Activated CD4-positive, alpha-beta T cell treated with anti-CD3 and anti-CD28 coated beads, Interleukin-2, amount 50 U/mL, for 48 hours (primary cell): ENCODE measurements around the gene FBXL7.

ENCODE experiments used
- DNase-seq, 2 experiments: peaks; one replicate each; pipeline ENCODE4 v3.0.0-alpha.2; 2020

FBXL7 gene

GRCh38 chr5:15720515-15720914 lies 220.5 kb downstream of the FBXL7 start:
- DNase-seq: no peak

- no peak for DNase-seq
These were observed 222.3 kb downstream of the FBXL7 start for GRCh38 chr5:15722305-15722704.

GRCh38 chr5:15727375-15727774 lies 227.4 kb downstream of the FBXL7 start:
- DNase-seq: no peak

GRCh38 chr5:15728811-15729210 lies 228.8 kb downstream of the FBXL7 start:
- no peak for DNase-seq

- no peak for DNase-seq
These were observed 231.7 kb downstream of the FBXL7 start for GRCh38 chr5:15731699-15732098.

GRCh38 chr5:15734058-15734457 lies 234.1 kb downstream of the FBXL7 start:
- DNase-seq: no peak

GRCh38 chr5:15737036-15737821 lies 237.2 kb downstream of the FBXL7 start:
- DNase-seq: no peak

GRCh38 chr5:15737871-15738664 lies 238.1 kb downstream of the FBXL7 start:
- no peak for DNase-seq

- no peak for DNase-seq
These were observed 240.4 kb downstream of the FBXL7 start for GRCh38 chr5:15740383-15740782.

GRCh38 chr5:15741591-15741990 lies 241.6 kb downstream of the FBXL7 start:
- DNase-seq: no peak

- no peak for DNase-seq
These were observed 246.9 kb downstream of the FBXL7 start for GRCh38 chr5:15746833-15747232.

GRCh38 chr5:15748266-15748665 lies 248.3 kb downstream of the FBXL7 start:
- no peak for DNase-seq

GRCh38 chr5:15752663-15753285 lies 252.8 kb downstream of the FBXL7 start:
- DNase-seq: no peak

- no peak for DNase-seq
These were observed 253.8 kb downstream of the FBXL7 start for GRCh38 chr5:15753752-15754151.

GRCh38 chr5:15757103-15757502 lies 257.1 kb downstream of the FBXL7 start:
- DNase-seq: no peak

- DNase-seq: no peak
These were observed 257.6 kb downstream of the FBXL7 start for GRCh38 chr5:15757619-15758018.

GRCh38 chr5:15762668-15763067 lies 262.7 kb downstream of the FBXL7 start:
- no peak for DNase-seq

GRCh38 chr5:15763754-15764153 lies 263.8 kb downstream of the FBXL7 start:
- DNase-seq: no peak

GRCh38 chr5:15768936-15769335 lies 269.0 kb downstream of the FBXL7 start:
- no peak for DNase-seq

GRCh38 chr5:15772131-15772530 lies 272.2 kb downstream of the FBXL7 start:
- no peak for DNase-seq

- no peak for DNase-seq
These were observed 274.7 kb downstream of the FBXL7 start for GRCh38 chr5:15774632-15775031.

GRCh38 chr5:15776346-15776745 lies 276.4 kb downstream of the FBXL7 start:
- DNase-seq: no peak

GRCh38 chr5:15783734-15784133 lies 283.8 kb downstream of the FBXL7 start:
- DNase-seq: no peak

GRCh38 chr5:15785531-15785981 lies 285.6 kb downstream of the FBXL7 start:
- DNase-seq: no peak
